HG02588 (cell line): ENCODE measurements around the gene PSD2.

ENCODE experiments used
- ATAC-seq: cut with Tn5 transposase; IDR thresholded peaks from one replicate; pipeline ENCODE4 v1.9.1; 2021; ENCODE audit warnings: mild to moderate bottlenecking, moderate library complexity; ENCODE audit not compliant: unreplicated experiment

PSD2 gene

GRCh38 chr5:139795074-139796001 is at the start of gene PSD2:
Gene PSD2 (plus strand): TSS chr5:139795808. CDS start chr5:139809441, 13,633 bp downstream.
- no peak for ATAC-seq

GRCh38 chr5:139746691-139747582 is 48.7 kb upstream of the PSD2 start:
- ATAC-seq: peak; percentile 36

GRCh38 chr5:139747583-139748504 is 47.8 kb upstream of the PSD2 start:
- ATAC-seq: peak; percentile 12

GRCh38 chr5:139748505-139748826 is 47.1 kb upstream of the PSD2 start:
- no peak for ATAC-seq

- no peak for ATAC-seq
Observed at GRCh38 chr5:139749242-139749641, 46.4 kb upstream of the PSD2 start.

- ATAC-seq: no peak
Observed at GRCh38 chr5:139751236-139751635, 44.4 kb upstream of the PSD2 start.

GRCh38 chr5:139752506-139753473 is 42.8 kb upstream of the PSD2 start:
- ATAC-seq: no peak

- no peak for ATAC-seq
Observed at GRCh38 chr5:139755892-139756671, 39.5 kb upstream of the PSD2 start.

- ATAC-seq: no peak
Observed at GRCh38 chr5:139756971-139757370, 38.6 kb upstream of the PSD2 start.

GRCh38 chr5:139757727-139758509 is 37.7 kb upstream of the PSD2 start:
- no peak for ATAC-seq

GRCh38 chr5:139758510-139759075 is 37.0 kb upstream of the PSD2 start:
- no peak for ATAC-seq

- no peak for ATAC-seq
Observed at GRCh38 chr5:139759219-139759721, 36.3 kb upstream of the PSD2 start.

- no peak for ATAC-seq
Observed at GRCh38 chr5:139760066-139761056, 35.2 kb upstream of the PSD2 start.

- ATAC-seq: no peak
Observed at GRCh38 chr5:139761057-139761450, 34.6 kb upstream of the PSD2 start.

- no peak for ATAC-seq
Observed at GRCh38 chr5:139761501-139761900, 34.1 kb upstream of the PSD2 start.

GRCh38 chr5:139762615-139763170 is 32.9 kb upstream of the PSD2 start:
- ATAC-seq: no peak
